Upper lobe of left lung (tissue), 4 donors: ENCODE data around the gene DNASE1L2.

ENCODE experiments used
- CTCF ChIP-seq, 6 experiments: fragments of 450-650 bp in 4 of 6; fragments of 200-600 bp in 2 of 6; sonication (generic) in 2 of 6; IDR thresholded peaks; one replicate each; pipeline ENCODE4 v1.5.1; 2016 to 2019; ENCODE audit warnings: antibody characterized with exemption in 6 of 6
- EP300 ChIP-seq, 4 donors: sonication (generic); formaldehyde crosslinking; IDR thresholded peaks; one replicate each; pipeline ENCODE4 v1.5.1; 2017; ENCODE audit warnings: antibody characterized with exemption in 4 of 4, control low read depth in 2 of 4
- POLR2A ChIP-seq, 4 donors: fragments of 450-650 bp; IDR thresholded peaks; one replicate each; pipeline ENCODE4 v1.5.1; 2016 to 2017; ENCODE audit warnings: antibody characterized with exemption in 4 of 4, mild to moderate bottlenecking in 2 of 4
- POLR2AphosphoS5 ChIP-seq, 2 donors: sonication (generic); formaldehyde crosslinking; IDR thresholded peaks; one replicate each; pipeline ENCODE4 v1.5.1; 2017; ENCODE audit warnings: antibody characterized with exemption in 2 of 2

DNA sequence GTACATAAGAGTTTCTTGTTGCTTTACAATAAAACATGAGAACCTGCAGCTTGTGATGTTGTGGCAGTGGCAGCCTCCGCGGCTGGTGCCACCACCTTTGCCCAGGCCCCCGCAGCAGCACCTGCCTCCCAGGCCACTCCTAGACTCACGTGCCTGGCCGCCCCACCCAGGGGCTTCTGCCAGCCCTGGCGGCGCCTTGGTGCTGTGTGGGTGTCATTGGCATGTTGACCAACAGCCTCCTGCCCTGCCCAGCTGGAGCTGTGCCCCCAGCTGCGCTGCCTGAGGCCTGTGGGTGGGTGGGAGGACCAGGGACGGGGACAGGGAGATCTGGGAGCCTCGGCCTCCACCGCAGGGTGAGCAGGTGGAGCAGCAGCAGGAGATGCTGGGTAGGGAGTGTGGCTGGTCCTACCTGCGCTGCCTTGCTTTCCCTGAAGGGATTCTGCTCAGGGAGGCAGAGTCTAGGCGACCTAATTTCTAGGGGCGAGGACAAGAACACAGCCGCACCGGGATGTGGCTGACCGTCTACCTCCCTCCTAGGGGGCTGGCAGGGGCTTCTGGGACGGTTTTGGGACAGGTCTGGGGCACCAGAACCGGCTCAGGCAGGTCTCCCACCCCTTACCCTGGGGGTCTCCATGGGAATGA is 428 bp upstream of the DNASE1L2 start:
- no peak for TF ChIP-seq CTCF (IDR thresholded peaks at IDR 0.05)
- TF ChIP-seq EP300 (IDR thresholded peaks at IDR 0.05), result no peak
- no peak for TF ChIP-seq POLR2A (IDR thresholded peaks at IDR 0.05)
- no peak for TF ChIP-seq POLR2AphosphoS5 (IDR thresholded peaks at IDR 0.05)
